Body of pancreas (tissue), 4 donors: ENCODE results near the gene PCDH8.

Source experiments
- POLR2A ChIP-seq, 3 donors: fragments of 450-650 bp; IDR thresholded peaks; one replicate each; pipeline ENCODE4 v1.6.1; 2016; ENCODE audit warnings: antibody characterized with exemption in 3 of 3, mild to moderate bottlenecking in 2 of 3
- TF ChIP-seq, protein P1 (sequence below), 7 experiments: fragments of 450-650 bp in 4 of 7; fragments of 200-600 bp in 3 of 7; sonication (generic) in 3 of 7; IDR thresholded peaks; one replicate each; pipeline ENCODE4 v1.5.1; 2016 to 2019; ENCODE audit warnings: antibody characterized with exemption in 7 of 7

DNA sequence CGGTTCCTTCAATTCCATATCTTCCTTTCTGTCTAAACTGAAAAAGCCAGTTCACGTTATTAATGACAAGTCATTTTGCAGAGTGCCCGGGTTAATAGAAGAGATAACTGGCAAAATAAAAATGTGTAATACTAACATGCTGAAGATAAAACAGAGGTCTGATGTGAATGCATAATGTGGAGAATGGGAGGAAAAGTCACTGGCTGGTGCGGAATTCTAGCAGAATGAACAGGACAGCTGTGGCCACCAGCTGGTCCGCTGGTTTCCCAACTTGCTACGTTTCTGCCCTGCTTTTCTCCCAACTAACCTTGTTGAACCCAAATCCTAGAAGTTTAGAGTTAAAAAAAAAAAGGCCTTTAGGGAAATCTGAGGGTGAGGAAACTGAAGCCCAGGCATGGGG, 42.4 kb downstream of the PCDH8 start:
- TF ChIP-seq, protein P1, sequence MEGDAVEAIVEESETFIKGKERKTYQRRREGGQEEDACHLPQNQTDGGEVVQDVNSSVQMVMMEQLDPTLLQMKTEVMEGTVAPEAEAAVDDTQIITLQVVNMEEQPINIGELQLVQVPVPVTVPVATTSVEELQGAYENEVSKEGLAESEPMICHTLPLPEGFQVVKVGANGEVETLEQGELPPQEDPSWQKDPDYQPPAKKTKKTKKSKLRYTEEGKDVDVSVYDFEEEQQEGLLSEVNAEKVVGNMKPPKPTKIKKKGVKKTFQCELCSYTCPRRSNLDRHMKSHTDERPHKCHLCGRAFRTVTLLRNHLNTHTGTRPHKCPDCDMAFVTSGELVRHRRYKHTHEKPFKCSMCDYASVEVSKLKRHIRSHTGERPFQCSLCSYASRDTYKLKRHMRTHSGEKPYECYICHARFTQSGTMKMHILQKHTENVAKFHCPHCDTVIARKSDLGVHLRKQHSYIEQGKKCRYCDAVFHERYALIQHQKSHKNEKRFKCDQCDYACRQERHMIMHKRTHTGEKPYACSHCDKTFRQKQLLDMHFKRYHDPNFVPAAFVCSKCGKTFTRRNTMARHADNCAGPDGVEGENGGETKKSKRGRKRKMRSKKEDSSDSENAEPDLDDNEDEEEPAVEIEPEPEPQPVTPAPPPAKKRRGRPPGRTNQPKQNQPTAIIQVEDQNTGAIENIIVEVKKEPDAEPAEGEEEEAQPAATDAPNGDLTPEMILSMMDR (IDR thresholded peaks at IDR 0.05), result no peak
- TF ChIP-seq POLR2A (IDR thresholded peaks at IDR 0.05), result no peak
